ENCODE results near the gene YPEL1. TPM values are rescaled to one million over a fixed set of nuclear protein-coding genes. Genes with fewer than 3 reads are reported as not detected.

Gene YPEL1
- total RNA-seq, 2 donors from 2014 or later = 2.2 to 2.9 TPM

DNA sequence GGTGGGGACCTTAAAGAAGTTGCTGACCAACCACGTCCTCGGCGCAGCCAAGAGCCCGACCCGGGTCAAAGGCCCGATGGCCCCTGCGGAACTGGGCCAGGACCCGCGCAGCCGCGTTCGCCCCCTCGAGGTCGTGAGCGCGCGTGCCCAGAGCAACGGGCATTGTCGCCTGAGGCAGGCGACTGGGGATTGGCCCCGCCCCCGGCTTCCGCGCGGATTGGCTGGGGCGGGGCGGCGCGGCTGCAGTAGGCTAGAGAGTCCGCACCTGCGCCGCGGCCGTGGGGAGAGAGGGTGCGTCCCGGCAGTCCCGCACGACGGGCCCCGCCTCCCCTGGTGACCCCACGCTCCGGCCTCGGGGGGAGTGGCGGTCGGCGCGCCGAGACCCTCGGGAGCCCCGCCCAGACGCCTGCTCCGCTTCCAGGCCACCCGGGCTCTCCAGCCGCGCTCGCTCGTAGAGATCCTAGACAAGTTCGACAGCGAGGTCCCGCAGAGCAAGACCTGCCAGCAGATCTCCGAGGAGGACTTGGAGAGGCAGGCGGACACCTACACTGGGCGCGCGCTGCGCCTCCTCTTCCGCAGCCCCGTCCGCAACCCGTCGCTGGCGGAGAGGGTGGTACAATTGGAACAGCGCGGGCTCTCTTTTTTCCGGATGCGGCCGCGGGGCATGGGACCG lies 78.1 kb downstream of the YPEL1 start:
- Histone ChIP-seq H3K36me3 (no peaks in the 10 kb centered on the region), H3K27me3 (no peaks in the 10 kb centered on the region), H3K4me1 (peaks cover 2% of the 10 kb centered on the region), H3K4me3 (peak overlapping the region; percentile 74), H3K9ac (ENCODE audit: low read depth in 2 of 2, low read length in 2 of 2) (peak overlapping the region in 1 of 2 donors; percentile 50), H3K9me3 (no peaks in the 10 kb centered on the region), H3K27ac (no peak overlapping the region)
- TF ChIP-seq, protein P1, sequence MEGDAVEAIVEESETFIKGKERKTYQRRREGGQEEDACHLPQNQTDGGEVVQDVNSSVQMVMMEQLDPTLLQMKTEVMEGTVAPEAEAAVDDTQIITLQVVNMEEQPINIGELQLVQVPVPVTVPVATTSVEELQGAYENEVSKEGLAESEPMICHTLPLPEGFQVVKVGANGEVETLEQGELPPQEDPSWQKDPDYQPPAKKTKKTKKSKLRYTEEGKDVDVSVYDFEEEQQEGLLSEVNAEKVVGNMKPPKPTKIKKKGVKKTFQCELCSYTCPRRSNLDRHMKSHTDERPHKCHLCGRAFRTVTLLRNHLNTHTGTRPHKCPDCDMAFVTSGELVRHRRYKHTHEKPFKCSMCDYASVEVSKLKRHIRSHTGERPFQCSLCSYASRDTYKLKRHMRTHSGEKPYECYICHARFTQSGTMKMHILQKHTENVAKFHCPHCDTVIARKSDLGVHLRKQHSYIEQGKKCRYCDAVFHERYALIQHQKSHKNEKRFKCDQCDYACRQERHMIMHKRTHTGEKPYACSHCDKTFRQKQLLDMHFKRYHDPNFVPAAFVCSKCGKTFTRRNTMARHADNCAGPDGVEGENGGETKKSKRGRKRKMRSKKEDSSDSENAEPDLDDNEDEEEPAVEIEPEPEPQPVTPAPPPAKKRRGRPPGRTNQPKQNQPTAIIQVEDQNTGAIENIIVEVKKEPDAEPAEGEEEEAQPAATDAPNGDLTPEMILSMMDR (IDR thresholded peaks at IDR 0.05) = peak; percentile 16
- intact Hi-C loops (cut with DNase I) = no loop called here
- peak; percentile 87 for DNase-seq

DNA sequence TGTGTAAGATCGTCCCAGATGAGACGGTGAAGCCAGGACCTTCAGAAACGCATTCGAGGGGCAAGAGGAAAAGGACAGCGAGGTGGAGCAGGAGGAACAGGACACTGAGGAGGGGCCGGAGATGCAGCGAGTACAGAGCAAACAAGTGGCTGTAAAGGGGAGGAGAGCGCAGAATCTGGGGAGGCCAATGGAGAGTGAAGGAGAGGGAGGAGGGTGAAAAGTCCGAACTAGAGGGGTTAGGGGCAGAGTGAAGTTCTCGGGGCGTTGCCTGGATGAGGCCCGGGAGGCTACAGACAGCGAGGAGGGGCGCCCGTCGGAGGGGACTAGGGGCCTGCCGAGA lies 78.6 kb downstream of the YPEL1 start:
- H3K9me3 ChIP-seq = no peaks in the 10 kb centered on the region
- intact Hi-C loops (cut with DNase I) = no loop called here
- no peaks in the 10 kb centered on the region for H3K27me3 ChIP-seq
- no peak overlapping the region for H3K27ac ChIP-seq
- no peak for DNase-seq
- no peaks in the 10 kb centered on the region for H3K36me3 ChIP-seq
- TF ChIP-seq, protein P1 (IDR thresholded peaks at IDR 0.05) = no peak
- peak overlapping the region; percentile 74 for H3K4me3 ChIP-seq
- peaks cover 4% of the 10 kb centered on the region for H3K4me1 ChIP-seq
- no peak overlapping the region for H3K9ac ChIP-seq (ENCODE audit: low read depth in 2 of 2, low read length in 2 of 2)

DNA sequence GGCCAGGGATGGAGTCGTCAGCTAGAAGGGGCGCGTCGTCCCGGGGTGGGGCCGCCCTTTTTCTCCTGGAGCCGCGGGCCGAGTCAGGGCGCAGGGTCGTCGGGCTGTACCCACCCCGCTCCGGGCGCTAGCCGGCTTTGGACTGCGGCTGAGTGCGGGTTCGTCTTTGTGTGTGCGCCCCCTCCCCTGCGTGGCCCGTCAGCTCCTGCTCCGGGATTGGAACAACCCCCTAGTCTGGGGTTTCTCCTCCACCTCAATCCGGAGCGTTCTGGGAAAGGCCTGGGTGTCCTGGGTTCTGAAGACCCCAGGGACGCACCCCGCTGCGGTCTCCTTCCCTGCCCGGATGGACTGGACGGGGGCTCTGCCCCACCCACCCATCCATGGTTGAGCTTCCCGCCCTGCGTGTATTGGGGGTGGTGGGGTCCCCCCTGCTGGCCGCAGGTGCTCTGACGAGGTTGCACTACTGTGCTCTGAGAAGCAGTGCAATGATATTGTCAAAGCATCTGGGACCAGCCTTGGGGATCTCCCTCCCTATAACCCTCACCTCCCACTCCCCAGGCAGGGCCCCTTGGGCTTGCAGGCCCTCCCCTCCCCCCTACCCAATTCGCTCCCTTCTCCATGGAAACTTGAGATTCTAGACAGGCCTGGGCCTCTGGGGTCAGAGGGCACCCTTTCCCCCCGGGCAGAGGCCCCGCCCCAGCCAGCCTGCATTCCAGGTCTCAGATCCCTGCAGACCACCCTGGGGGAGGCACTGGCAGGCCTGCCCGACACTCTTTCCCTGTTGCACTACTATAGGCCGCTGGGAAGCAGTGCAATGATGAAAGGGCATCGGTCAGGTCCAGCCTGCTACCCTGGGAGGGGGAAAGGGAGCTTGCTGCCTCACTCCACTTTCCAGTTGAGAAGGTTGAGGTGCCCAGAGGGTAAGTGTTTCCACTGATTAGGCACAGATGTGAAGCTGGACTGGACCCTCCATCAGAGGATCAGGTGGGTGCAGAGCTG lies 82.7 kb downstream of the YPEL1 start:
- Histone ChIP-seq H3K9ac (ENCODE audit: low read depth in 2 of 2, low read length in 2 of 2) (peak overlapping the region in 1 of 2 donors; percentile 70), H3K27me3 (no peaks in the 10 kb centered on the region), H3K4me1 (peaks cover 14% of the 10 kb centered on the region), H3K36me3 (no peaks in the 10 kb centered on the region), H3K27ac (no peak overlapping the region), H3K4me3 (peak overlapping the region; percentile 70), H3K9me3 (no peaks in the 10 kb centered on the region)
- DNase-seq = no peak
- TF ChIP-seq, protein P1 (IDR thresholded peaks at IDR 0.05) = no peak
- intact Hi-C loops (cut with DNase I) = no loop called here

DNA sequence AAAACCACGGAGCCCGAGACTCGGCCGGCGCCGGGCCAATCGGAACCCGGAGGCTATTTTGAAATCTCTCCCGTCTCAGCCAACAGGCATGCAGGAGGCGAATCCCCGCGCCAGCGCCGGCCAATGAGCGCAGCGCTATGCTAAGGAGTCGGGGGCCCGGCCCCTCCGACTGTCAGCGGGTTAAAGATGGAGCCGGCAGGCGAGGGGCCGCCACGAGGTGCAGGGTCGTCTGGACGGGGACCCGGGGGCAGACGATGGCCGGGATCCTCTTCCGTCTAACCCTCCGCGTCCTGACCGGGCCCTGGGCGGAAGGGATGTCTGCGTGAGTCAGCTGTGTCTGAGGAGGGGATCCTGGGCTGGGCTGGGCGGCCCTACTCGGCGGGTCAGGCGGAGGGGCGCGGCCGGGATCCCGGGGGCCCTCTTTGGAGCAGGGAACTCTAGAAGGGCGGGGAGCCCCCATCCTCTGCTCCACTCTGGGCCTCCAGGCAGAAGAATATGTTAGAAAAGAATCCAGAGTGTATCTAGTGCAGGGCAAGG lies 83.5 kb downstream of the YPEL1 start:
- Histone ChIP-seq H3K36me3 (no peaks in the 10 kb centered on the region), H3K9me3 (no peaks in the 10 kb centered on the region), H3K27me3 (no peaks in the 10 kb centered on the region), H3K27ac (no peak overlapping the region), H3K9ac (ENCODE audit: low read depth in 2 of 2, low read length in 2 of 2) (peak overlapping the region; percentile 61 to 70), H3K4me3 (peak overlapping the region; percentile 70), H3K4me1 (peaks cover 14% of the 10 kb centered on the region)
- TF ChIP-seq, protein P1 (IDR thresholded peaks at IDR 0.05) = no peak
- peak; percentile 94 for DNase-seq
- intact Hi-C loops (cut with DNase I) = no loop called here

DNA sequence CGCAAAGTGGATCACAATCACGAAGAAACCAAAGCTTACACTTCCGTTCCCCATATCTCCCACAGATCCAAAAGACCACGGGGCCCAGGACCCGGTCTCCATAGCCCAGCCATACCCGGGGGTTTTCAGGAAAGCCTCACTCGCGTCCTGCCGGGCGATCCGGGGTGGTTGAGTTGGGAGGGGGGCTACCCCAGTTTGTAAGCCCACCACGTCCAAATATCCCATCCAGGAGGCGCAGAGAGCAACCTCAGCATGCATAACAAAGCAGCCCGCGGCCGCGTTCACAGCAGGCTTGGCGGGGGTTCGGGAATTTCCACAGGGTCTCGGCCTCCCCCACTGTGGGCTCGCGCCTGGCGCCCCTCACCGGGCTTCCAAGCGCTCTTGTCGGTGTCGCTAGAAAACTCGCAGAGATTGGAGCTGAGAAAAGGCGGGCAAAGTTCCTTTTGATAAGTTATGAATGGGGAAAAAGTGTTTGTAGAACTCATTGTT lies 84.0 kb downstream of the YPEL1 start:
- Histone ChIP-seq H3K4me1 (peaks cover 14% of the 10 kb centered on the region), H3K27me3 (no peaks in the 10 kb centered on the region), H3K9me3 (no peaks in the 10 kb centered on the region), H3K4me3 (peak overlapping the region; percentile 70), H3K9ac (ENCODE audit: low read depth in 2 of 2, low read length in 2 of 2) (peak overlapping the region; percentile 52 to 61), H3K27ac (no peak overlapping the region), H3K36me3 (no peaks in the 10 kb centered on the region)
- intact Hi-C loops (cut with DNase I) = no loop called here
- TF ChIP-seq, protein P1 (IDR thresholded peaks at IDR 0.05) = no peak
- no peak for DNase-seq
